Measurements from ENCODE around the gene FAM120AOS.
"Not testable (repeated sequence)": the region's sequence is repeated elsewhere in the genome, so short reads cannot be mapped to it uniquely, and the experiment has no call there.

The FAM120AOS gene

GRCh38 chr9:93466416-93467061, 13.2 kb upstream of the FAM120AOS start:
- no peak for DNase-seq

- no peak for DNase-seq
Measured at GRCh38 chr9:93465855-93466254, 12.5 kb upstream of the FAM120AOS start.

- no peak for DNase-seq
Measured at GRCh38 chr9:93464876-93465275, 11.5 kb upstream of the FAM120AOS start.

GRCh38 chr9:93464395-93464794, 11.0 kb upstream of the FAM120AOS start:
- DNase-seq, result no peak

- DNase-seq, result no peak
Measured at GRCh38 chr9:93463638-93464248, 10.4 kb upstream of the FAM120AOS start.

- DNase-seq, result no peak
Measured at GRCh38 chr9:93461821-93462220, 8.4 kb upstream of the FAM120AOS start.

GRCh38 chr9:93461414-93461743, 8.0 kb upstream of the FAM120AOS start:
- no peak for DNase-seq

- DNase-seq, result no peak
Measured at GRCh38 chr9:93460689-93461413, 7.5 kb upstream of the FAM120AOS start.

- no peak for DNase-seq
Measured at GRCh38 chr9:93459432-93459847, 6.1 kb upstream of the FAM120AOS start.

- no peak for DNase-seq
Measured at GRCh38 chr9:93458712-93459111, 5.3 kb upstream of the FAM120AOS start.

- no peak for DNase-seq
Measured at GRCh38 chr9:93457006-93457405, 3.6 kb upstream of the FAM120AOS start.

GRCh38 chr9:93456504-93456903, 3.1 kb upstream of the FAM120AOS start:
- DNase-seq, result no peak

- no peak for DNase-seq
Measured at GRCh38 chr9:93456022-93456421, 2.6 kb upstream of the FAM120AOS start.

GRCh38 chr9:93452710-93453046, 703 bp downstream of the FAM120AOS start:
- DNase-seq, result no peak

GRCh38 chr9:93451849-93452709, 1.3 kb downstream of the FAM120AOS start:
- DNase-seq, result peak; percentile 4

GRCh38 chr9:93450945-93451815, 2.2 kb downstream of the FAM120AOS start, which contains the start of gene FAM120A:
TSS of gene FAM120A (plus strand) at chr9:93451685. CDS start at chr9:93451916, 231 bp downstream.
- DNase-seq, result peak; percentile 37

- no peak for DNase-seq
Measured at GRCh38 chr9:93447655-93448054, 5.7 kb downstream of the FAM120AOS start.

- DNase-seq, result no peak
Measured at GRCh38 chr9:93446073-93446472, 7.3 kb downstream of the FAM120AOS start.

- no peak for DNase-seq
Measured at GRCh38 chr9:93440896-93441580, 12.3 kb downstream of the FAM120AOS start.

GRCh38 chr9:93439301-93439700, 14.1 kb downstream of the FAM120AOS start:
- not testable (repeated sequence) for DNase-seq

- DNase-seq, result no peak
Measured at GRCh38 chr9:93437996-93438395, 15.4 kb downstream of the FAM120AOS start.
